ENCODE results near the gene APBB2.

- TF ChIP-seq, protein P1, sequence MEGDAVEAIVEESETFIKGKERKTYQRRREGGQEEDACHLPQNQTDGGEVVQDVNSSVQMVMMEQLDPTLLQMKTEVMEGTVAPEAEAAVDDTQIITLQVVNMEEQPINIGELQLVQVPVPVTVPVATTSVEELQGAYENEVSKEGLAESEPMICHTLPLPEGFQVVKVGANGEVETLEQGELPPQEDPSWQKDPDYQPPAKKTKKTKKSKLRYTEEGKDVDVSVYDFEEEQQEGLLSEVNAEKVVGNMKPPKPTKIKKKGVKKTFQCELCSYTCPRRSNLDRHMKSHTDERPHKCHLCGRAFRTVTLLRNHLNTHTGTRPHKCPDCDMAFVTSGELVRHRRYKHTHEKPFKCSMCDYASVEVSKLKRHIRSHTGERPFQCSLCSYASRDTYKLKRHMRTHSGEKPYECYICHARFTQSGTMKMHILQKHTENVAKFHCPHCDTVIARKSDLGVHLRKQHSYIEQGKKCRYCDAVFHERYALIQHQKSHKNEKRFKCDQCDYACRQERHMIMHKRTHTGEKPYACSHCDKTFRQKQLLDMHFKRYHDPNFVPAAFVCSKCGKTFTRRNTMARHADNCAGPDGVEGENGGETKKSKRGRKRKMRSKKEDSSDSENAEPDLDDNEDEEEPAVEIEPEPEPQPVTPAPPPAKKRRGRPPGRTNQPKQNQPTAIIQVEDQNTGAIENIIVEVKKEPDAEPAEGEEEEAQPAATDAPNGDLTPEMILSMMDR (IDR thresholded peaks at IDR 0.05), result no peak
- no peak for TF ChIP-seq POLR2A (IDR thresholded peaks at IDR 0.05)
Observed at GRCh38 chr4:41140410-41140809, 73.9 kb downstream of the APBB2 start.

All from heart left ventricle (tissue), 13 donors.